HEK293 (cell line): Measurements from ENCODE around the gene FMN1.

Experiments used
- ZNF184 ChIP-seq: fragments of 450-650 bp; IDR thresholded peaks from 2 replicates; pipeline ENCODE4 v1.5.1; 2018; ENCODE audit warnings: missing biosample characterization, mild to moderate bottlenecking, missing genetic modification characterization
- TF ChIP-seq, protein P1 (sequence below): fragments of 450-650 bp; formaldehyde crosslinking; IDR thresholded peaks from 2 replicates; pipeline ENCODE4 v1.5.1; 2016; ENCODE audit warnings: missing biosample characterization, missing genetic modification characterization
- TF ChIP-seq, protein P2 (sequence below): fragments of 450-650 bp; formaldehyde crosslinking; IDR thresholded peaks from 2 replicates; pipeline ENCODE4 v1.5.1; 2016; ENCODE audit warnings: missing biosample characterization, missing genetic modification characterization
- TF ChIP-seq, protein P3 (sequence below): fragments of 450-650 bp; formaldehyde crosslinking; IDR thresholded peaks from 2 replicates; pipeline ENCODE4 v1.5.1; 2016; ENCODE audit warnings: missing biosample characterization, missing genetic modification characterization

DNA sequence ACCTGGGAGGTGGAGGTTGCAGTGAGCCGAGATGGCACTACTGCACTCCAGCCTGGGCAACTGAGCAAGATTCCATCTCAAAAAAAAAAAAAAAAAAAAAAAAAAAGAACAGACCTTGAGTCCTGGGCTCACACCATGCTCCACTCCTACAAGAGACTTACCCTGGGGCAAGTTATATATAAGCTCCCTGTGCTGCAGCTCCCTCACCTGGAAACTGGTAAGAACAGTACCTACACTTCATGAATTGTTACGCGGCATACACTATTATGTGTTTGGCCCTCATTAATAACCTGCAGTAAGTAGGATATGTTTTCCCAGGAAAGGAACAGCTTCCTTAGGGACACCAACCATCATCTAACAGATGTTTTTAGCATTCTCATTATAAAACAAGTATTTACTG is 119.6 kb downstream of the FMN1 start:
- TF ChIP-seq ZNF184 = no peak
- TF ChIP-seq, protein P1, sequence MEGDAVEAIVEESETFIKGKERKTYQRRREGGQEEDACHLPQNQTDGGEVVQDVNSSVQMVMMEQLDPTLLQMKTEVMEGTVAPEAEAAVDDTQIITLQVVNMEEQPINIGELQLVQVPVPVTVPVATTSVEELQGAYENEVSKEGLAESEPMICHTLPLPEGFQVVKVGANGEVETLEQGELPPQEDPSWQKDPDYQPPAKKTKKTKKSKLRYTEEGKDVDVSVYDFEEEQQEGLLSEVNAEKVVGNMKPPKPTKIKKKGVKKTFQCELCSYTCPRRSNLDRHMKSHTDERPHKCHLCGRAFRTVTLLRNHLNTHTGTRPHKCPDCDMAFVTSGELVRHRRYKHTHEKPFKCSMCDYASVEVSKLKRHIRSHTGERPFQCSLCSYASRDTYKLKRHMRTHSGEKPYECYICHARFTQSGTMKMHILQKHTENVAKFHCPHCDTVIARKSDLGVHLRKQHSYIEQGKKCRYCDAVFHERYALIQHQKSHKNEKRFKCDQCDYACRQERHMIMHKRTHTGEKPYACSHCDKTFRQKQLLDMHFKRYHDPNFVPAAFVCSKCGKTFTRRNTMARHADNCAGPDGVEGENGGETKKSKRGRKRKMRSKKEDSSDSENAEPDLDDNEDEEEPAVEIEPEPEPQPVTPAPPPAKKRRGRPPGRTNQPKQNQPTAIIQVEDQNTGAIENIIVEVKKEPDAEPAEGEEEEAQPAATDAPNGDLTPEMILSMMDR = no peak
- TF ChIP-seq, protein P2, sequence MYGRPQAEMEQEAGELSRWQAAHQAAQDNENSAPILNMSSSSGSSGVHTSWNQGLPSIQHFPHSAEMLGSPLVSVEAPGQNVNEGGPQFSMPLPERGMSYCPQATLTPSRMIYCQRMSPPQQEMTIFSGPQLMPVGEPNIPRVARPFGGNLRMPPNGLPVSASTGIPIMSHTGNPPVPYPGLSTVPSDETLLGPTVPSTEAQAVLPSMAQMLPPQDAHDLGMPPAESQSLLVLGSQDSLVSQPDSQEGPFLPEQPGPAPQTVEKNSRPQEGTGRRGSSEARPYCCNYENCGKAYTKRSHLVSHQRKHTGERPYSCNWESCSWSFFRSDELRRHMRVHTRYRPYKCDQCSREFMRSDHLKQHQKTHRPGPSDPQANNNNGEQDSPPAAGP (tag by site-specific recombination) = no peak
- TF ChIP-seq, protein P3, sequence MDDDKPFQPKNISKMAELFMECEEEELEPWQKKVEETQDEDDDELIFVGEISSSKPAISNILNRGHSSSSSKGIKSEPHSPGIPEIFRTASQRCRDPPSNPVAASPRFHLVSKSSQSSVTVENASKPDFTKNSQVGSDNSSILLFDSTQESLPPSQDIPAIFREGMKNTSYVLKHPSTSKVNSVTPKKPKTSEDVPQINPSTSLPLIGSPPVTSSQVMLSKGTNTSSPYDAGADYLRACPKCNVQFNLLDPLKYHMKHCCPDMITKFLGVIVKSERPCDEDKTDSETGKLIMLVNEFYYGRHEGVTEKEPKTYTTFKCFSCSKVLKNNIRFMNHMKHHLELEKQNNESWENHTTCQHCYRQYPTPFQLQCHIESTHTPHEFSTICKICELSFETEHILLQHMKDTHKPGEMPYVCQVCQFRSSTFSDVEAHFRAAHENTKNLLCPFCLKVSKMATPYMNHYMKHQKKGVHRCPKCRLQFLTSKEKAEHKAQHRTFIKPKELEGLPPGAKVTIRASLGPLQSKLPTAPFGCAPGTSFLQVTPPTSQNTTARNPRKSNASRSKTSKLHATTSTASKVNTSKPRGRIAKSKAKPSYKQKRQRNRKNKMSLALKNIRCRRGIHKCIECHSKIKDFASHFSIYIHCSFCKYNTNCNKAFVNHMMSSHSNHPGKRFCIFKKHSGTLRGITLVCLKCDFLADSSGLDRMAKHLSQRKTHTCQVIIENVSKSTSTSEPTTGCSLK (tag by site-specific recombination) = no peak
